PFSK-1 (cell line): ENCODE measurements around the gene AKAP7.
A peak's percentile ranks its signal among the peaks of the same experiment; 100 is the strongest.

Experiments used
- FOXP2 ChIP-seq: optimal IDR thresholded peaks from 2 replicates; pipeline ENCODE3; 2011; ENCODE audit warnings: borderline replicate concordance, control low read depth, inconsistent platforms; ENCODE audit not compliant: insufficient read depth; ENCODE audit errors: extremely low read length, extremely low read depth
- POLR2AphosphoS5 ChIP-seq: IDR thresholded peaks from 2 replicates; pipeline ENCODE4 v1.6.1; 2012; ENCODE audit warnings: low read depth, mild to moderate bottlenecking, control low read depth, low read length, moderate library complexity
- REST ChIP-seq, 2 experiments: IDR thresholded peaks; 2 replicates each; pipeline versions ENCODE4 v1.6.1 to v1.8.0; 2011 to 2012; ENCODE audit warnings: low read depth in 2 of 2, low read length in 2 of 2, control low read depth in 1 of 2, inconsistent platforms in 1 of 2, mild to moderate bottlenecking in 1 of 2, moderate library complexity in 1 of 2; ENCODE audit not compliant: insufficient read depth in 1 of 2
- SIN3A ChIP-seq: IDR thresholded peaks from 2 replicates; pipeline ENCODE4 v1.6.1; 2012; ENCODE audit warnings: mild to moderate bottlenecking, low read length, moderate library complexity, borderline replicate concordance; ENCODE audit not compliant: insufficient read depth
- TAF1 ChIP-seq: IDR thresholded peaks from 2 replicates; pipeline ENCODE4 v1.6.1; 2012; ENCODE audit warnings: low read length, control low read depth, borderline replicate concordance; ENCODE audit not compliant: insufficient read depth

AKAP7 gene

GRCh38 chr6:131270534-131270933 lies 135.3 kb downstream of the AKAP7 start:
- TF ChIP-seq SIN3A (no peak), FOXP2 (no peak), POLR2AphosphoS5 (no peak)

- TF ChIP-seq SIN3A = no peak
- no peak for TF ChIP-seq POLR2AphosphoS5
These were observed 140.0 kb downstream of the AKAP7 start for GRCh38 chr6:131275273-131275672.

GRCh38 chr6:131277591-131277990 lies 142.3 kb downstream of the AKAP7 start:
- TF ChIP-seq FOXP2 (no peak), REST (IDR thresholded peaks at IDR 0.05; ENCODE audit: insufficient read depth in 1 of 2, low read depth in 2 of 2, low read length in 2 of 2) (no peak), POLR2AphosphoS5 (no peak), TAF1 (no peak), SIN3A (no peak)

GRCh38 chr6:131281471-131282270 lies 146.4 kb downstream of the AKAP7 start:
- TF ChIP-seq SIN3A = no peak
- no peak for TF ChIP-seq POLR2AphosphoS5
- TF ChIP-seq REST (IDR thresholded peaks at IDR 0.05; ENCODE audit: insufficient read depth in 1 of 2, low read depth in 2 of 2, low read length in 2 of 2) = peak in 1 of 2 experiments; percentile 76; a peak in 2 of 4 replicates
- TF ChIP-seq FOXP2 = peak; percentile 42

GRCh38 chr6:131282365-131282764 lies 147.1 kb downstream of the AKAP7 start:
- no peak for TF ChIP-seq REST (IDR thresholded peaks at IDR 0.05; ENCODE audit: insufficient read depth in 1 of 2, low read depth in 2 of 2, low read length in 2 of 2)
- TF ChIP-seq POLR2AphosphoS5 = no peak
- no peak for TF ChIP-seq FOXP2
- no peak for TF ChIP-seq TAF1
- TF ChIP-seq SIN3A = no peak

GRCh38 chr6:131283466-131284175 lies 148.4 kb downstream of the AKAP7 start:
- TF ChIP-seq REST (IDR thresholded peaks at IDR 0.05; ENCODE audit: insufficient read depth in 1 of 2, low read depth in 2 of 2, low read length in 2 of 2) (no peak), FOXP2 (no peak), POLR2AphosphoS5 (no peak), SIN3A (no peak), TAF1 (no peak)
